NCI-H146 (cell line): ENCODE data around the gene PDGFB.

Experiments
- DNase-seq: peaks from one replicate; lab custom pipeline; 2025; lab: John Stamatoyannopoulos, UW

PDGFB gene

DNA sequence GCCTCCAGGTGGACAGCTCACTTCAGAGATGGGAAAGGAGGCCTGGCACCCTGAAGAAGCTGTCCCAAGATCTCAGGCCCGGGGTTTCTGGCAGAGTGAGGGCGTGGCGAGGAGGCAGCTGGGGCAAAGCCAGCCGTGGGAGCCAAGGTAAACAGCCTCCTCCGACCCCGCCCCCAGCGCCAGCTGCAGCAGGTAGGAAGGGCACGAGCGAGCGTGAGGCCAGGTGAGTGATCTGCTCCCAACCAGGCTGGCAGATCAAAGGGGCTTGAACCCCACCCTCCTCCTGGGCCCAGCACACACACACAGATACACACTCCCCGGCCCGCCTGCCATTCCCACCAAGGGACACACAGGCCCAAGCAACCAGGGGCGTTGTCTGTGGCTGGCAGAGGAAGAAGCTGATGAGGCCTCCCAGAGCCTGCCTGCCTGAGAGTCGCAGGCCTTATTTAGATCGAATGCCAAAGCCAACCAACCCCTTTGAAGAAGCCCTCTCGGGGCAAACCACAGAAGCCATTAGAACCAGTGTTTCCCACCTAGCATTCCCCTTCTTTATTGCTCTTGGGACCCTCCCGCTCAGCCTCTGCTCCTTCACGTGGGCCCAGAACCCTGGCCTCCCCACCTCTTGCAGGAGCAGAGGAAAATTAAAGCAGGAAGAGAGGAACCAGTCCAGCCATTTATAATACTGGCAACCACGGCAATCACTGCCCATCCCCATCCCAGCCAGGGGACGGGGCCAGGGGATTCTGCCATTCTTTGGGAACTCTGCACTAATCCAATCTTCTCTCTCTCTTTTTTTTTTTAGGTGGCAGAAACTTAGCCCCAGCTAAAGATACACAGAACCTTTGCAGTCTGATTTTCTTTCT is 5.0 kb downstream of the PDGFB start:
- DNase-seq = peak; percentile 73

DNA sequence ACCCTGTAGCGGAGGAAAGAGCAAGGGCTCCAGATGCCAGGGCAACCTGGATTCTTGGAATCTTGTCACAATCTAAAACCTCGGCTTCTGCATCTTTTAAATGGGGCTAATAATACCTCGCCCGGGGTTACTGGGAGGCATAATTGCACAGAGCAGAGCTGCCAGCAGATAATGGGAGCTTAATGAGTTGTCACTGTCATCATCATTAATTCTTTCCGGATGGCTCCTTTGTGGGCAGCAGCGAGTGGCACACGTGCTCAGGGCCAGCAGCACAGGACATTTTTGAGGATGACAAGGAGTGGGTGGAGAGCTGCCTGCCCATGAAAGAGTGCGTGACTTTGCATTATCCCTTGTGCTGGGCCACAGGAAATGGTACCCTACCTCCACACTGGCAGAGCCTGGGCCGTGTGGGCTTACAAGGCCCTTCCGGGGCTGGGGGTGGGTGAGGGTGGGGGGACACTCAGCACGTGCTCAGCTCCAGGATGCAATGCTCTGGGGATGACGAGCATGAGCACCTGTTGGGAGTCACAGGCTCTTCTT is 5.7 kb downstream of the PDGFB start:
- DNase-seq = peak; percentile 65

DNA sequence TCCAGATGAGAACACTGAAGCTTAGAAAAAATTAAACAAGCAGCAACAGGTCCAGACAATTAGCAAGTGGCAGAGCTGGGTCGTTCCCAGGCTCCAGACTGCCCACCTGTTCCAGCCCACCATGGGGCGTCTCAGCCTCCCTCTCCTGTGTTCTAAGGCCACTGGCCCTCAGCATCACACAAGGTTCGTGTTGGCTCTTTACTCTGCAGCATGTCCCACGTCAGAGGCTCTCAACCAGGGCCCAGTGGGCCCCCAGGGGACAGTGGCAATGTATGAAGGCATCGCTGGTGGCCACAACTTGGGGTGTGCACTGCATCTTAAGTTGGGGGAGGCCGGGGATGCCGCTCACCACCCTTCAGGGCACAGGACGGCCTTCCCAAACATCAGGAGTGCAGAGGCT is 6.2 kb downstream of the PDGFB start:
- no peak for DNase-seq

DNA sequence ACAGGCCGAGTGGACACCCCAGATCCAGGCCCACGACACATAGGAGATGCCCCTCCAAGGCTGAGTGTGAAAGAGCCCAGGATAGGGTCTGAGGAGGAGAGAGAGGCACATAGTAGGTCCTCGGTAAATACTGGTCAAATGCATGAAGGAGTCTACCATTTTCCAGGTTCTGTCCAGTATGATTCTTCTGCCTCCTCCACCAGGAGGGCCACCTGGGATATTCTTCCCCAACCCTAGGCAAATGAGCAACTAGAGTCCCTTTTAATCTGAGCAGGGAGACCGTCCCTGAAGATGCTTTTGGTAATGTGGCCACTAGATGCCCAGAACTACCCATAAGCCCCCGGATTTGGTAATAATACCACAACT is 6.7 kb downstream of the PDGFB start:
- no peak for DNase-seq

DNA sequence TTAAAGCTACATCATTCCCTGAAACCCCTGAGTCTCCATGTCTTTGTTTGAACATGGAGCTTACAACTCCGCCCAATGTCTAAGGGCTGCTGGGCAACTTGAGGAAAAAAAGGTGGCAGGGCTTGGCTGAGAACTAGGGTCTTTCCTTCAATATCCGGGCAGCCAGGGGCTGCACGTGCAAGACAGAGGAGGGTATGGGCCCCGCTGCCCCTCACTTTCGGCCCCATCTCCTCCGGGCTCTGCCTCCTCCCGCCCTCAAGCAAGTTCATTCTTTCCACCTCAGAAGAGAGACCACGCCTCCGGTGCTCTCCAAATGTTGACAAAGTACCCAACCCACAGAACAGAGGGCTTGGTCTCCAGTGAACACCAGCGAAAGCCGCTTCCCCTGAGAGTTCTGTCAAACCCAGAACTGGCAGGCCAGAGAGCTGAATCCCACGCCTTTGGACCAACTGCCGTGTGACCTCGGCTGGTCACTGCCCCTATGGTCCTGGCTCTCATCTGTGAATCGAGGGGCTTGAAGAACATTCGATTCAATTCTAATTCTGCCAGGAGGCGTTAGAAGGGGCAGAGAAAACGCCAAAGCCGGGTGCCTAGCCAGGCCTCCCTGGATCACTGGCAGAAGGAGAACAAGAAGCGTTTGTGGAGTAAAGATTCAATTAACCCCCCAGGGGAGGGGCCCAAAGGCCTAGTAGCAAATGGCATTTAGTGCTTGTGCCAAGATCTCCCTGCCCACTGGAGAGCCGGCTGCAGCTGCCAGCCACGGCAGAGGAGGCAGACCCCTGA is 7.3 kb downstream of the PDGFB start:
- no peak for DNase-seq

DNA sequence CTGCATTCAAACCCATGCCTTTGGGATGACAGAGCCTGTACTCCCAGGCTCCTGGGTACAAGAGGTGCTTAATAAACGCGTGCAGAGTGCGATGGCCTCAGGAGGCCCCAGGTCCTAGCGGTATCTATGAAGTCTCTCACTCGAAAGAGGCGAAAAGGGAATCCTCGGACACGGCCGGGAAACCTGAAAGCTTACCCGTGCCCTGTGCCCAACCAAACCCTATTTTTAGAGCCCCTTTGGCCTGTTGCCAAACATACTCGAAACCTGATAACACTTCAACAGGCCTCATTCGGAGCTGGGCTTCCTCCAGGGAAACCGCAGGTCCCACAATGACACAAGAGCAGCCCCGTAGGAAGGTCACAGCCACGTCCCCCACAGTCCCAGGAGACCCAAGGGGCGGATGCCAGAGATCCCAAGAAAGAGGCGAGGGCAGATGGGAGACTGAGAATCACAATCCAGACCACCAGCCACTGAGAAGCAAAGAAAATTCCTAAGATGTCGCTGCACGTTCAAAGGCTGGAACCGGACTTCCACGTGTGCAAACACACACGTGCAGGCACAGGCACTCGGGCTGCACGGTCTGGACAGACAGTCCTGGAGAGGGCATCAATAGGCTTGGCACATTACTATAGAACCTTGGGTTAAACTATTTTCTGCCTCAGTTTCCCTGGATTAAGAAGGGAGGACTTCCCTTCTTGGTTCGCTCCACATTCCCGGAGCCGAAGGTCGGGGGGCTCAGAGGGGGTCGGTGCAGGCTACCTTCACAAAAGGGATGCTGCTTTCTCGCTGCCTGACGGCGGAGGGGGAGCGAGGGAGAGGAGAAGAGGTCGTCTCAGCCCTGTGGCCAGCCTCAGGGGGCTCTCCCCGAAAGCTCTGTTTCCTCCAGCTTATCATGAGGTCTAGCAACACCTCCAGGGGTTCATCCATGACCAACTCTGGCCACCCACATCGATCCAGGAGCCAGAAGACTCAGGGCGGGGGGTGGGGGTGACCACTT is 8.2 kb downstream of the PDGFB start:
- no peak for DNase-seq

DNA sequence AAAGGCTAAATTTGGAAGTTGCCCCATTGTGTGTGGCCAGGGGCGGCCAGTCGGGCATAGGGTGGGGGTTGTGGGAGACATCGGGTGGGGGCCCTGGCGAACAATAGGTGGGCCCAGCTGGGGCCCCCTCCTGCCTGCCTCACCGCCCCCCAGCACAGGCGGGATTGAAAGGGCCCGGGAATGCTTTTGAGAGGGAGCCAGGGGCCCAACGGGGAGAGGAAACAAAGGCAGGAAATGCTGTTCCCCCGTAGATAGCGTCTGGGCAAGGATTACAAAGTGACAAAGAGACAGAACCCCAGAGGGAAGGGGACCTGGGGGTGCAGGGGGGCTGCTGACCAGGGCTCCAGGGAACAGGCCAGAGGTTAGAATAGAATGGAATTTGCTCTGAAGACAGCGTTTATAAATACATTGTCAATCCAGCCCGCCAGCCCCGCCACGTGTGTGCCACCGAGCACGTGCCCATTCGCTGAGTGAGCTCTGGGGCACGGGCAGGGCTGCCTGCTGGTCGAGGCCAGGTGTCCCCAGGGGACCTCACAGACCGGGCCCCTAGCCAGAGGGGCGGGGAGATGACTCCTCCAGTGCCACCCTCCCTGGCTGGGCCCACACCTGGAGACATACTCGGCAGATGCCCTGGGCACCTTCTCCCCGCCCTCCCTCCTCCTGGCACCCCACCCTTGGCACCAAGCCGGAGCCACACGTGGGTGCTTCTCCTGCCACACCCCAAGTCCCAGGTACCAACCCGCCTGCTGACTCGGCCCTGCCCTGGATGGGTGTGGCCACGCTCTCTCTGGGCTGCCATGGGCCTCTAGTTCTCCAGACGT is 9.7 kb downstream of the PDGFB start:
- DNase-seq = no peak

DNA sequence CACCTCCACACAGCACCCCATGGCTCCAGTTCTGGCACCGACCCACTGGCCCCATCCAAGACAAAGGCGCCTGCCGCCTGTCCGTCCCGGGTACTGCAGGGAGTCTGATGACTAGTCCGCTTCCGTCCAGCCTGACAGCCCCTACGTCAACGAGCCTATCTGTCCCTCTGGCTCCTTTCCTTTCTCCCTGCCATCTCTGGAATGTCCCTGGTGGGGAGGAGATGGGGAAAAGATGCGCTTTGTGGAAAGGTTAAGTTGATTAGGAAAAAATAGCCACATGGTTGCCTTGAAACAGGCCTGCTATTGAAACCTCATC is 10.4 kb downstream of the PDGFB start:
- DNase-seq = no peak

DNA sequence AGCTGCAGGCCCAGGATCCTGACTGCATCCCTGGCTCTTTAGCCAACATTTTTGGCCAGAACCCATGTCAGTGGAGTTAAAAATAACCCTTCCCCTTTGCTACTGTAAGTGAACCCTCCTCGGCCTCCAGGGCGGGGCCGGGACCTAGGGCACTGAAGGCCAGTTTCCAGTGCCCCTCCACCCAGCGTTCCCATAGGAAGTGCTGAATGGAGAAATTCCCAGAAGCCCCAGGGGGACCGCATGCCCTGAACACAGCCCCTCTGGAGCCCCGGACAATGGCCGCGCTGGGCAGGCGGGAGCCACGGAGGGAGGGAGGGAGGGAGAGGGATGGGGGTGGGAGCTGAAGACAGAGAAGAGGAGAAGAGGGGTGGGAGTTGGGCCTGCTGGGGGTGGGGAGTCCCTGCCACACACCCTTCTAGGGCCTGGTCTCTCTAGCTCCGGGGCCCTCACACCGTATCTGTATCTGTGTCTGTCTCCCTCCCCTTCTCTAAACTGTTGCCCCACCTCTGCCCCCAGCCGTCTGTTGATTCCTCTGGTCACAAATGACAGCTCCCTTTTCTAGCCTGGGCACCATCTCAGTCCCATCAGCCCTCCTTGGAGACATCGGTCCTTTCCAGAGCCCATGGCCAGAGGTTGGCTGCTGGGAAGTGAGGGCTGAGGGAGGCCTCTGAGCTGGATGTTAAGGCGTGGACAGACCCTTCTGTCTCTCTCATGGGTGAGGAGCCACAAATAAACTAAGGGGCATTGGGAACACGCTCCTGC is 10.9 kb downstream of the PDGFB start:
- no peak for DNase-seq

DNA sequence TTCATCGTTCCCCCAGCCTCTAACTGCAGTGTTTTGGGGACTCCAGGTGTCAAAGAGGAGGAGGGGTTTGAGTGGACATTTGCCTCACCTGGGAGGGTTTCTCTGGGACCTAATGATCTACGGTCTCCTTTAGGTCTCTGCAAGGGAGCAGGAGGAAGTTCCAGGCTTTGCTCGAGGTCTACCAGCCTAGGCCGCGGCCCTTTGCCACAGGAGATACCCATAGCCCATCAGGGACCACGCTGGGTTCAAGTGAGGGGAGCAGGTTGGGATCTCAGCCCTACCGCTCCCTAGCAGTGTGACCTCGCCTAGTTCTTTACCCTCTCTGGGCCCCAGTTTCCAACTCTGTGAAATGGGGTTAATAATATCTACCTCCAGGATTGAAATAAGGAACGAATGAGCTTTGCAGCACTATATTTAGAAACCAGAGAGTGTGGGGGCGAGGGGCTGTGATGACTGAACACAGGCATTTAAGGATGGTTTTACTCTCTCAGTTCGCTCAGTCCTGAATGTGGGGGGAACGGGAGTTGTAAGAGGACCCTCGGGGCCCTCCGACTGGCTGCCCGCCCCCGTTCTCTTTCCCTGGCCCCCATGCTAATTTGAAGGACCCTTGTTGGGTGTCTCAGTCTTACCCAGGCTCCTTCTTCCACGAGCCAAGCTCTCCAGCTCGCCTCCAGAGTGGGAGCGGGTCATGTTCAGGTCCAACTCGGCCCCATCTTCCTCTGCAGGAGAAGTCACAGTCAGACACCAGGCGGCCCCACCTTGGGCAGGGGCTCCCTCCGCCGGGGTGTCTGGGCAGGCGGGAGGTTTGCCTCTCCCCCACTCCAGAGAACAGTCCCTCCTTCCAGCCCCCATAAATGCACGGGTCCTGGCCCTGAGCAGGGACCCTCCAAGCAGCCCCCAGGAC is 11.7 kb downstream of the PDGFB start:
- DNase-seq = no peak

DNA sequence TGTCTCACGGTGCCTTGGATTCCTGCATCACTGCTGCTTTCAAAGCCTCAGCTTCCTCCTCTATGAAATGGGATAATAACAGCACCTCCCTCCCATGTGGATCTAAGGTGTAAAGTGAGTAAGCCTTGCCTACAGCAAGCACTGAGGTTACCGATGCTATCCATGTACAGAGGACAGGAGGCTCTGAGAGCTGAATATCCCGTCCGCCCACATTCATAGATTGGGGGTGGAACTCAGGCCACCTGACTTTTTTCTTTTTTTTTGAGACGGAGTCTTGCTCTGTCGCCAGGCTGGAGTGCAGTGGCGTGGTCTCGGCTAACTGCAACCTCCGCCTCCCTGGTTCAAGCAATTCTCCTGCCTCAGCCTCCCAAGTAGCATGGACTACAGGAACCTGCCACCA is 12.5 kb downstream of the PDGFB start:
- DNase-seq = no peak

DNA sequence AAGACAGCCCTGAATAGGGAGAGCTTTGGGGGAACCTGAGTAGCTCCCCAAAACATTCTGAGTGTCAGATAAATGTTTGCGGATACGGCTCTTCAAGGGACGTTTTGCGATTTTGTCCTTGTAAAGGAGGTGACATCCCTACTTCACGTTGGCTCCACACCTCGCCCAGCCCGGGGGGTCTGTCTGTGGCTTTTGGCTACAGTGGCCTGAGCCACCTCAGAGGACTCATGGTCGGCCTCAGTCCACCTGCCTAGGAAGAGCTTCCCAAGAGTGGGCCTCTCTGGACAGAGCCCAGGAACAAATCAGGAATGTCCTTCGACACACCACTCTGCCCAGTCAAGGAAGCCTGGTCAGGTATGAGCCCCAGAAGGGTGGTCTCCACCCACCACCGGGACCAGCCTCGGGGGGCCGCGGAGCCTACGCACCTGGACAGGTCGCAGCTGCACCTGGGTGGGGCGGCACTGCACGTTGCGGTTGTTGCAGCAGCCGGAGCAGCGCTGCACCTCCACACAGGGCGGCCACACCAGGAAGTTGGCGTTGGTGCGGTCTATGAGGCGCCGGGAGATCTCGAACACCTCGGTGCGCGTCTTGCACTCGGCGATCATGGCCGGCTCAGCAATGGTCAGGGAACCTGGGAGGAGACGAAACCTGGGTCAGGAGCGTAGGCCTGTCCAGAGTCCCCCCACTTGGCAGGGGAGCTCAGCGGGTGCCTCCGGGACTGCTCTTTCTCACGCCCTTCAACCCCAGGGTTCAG is 13.4 kb downstream of the PDGFB start:
- DNase-seq = no peak

DNA sequence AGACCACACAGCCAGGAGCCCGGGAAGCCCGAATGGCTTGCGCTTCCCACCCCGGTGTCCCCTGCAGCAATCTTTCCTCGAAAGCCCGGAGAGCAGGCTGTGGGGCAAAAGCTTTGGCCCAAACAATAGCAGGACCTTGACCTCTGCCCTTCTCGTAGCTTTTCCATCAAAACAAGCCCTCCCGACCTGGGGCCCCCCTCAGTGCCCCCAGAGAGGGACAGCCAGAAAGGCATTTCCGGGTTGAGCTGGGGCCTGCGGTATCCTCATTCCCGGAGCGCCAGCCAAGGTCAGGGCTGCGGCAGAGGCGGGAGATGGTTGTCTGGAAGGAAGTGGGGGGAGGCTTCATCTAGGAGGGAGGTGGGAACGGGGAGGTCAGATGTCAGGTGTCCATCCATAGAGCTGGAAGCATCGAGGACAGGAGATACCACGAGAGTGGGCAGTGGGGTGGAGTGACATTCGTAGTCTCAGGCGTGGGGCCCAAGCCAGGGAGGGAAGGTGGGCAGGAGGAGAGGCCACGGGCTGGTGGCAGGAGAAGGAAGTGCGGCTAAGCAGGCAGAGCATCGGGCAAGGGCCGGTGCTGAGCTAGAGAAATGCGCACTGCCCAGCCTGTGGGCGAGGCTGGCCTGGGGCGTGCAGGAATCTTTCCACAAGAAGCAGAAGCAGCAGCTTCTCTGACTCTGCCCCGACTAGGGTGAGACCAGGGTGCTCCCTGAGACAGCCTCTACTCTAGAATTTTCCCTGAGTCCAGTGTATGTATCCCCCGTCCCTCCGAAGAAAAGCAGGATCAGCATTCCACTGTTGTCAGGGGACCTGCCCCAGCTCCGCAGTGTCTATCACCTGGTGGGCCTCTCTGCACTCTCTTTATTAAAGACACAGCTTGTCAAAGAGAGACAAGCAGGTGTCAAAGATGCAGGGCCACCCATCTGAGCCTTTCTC is 14.3 kb downstream of the PDGFB start:
- DNase-seq = no peak

DNA sequence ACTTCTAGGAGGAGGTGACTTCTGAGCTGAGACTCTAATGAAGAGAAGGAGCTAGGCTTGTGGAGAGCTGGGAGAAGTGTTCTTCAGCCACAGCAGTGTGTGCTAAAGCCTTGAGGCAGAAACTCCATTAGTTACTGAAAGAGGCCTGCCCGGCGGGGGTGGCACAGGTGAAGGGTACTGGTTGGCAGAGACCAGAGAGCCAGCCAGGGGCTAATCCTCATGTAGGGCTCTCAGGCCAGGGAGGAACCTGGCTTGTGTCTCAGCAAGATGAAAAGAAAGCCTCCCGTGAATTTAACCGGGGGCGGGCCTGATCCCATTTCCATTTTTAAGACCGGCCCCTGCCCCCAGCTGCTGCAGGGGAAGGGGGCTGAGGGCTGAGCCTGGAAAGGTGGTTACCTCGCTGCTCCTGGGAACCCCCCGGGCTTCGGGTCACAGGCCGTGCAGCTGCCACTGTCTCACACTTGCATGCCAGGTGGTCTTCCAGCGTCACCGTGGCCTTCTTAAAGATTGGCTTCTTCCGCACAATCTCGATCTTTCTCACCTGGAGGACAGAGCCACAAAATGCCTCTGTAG is 15.0 kb downstream of the PDGFB start:
- no peak for DNase-seq

DNA sequence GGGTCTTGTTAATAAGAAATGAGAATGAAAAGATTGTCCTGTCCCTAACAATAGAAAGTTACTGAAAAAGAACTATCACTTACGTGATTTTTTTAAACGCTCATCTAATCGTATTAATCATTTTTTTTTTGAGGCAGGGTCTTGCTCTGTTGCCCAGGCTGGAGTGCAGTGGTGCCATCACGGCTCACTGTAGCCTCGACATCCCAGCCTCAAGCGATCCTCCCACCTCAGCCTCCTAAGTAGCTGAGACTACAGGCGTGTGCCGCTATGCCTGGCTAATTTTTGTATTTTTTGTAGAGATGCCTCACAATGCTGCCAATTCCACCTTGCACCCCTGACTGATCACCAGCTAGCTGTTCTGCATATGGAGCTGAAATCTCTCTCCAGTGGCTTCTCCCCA is 15.7 kb downstream of the PDGFB start:
- no peak for DNase-seq

DNA sequence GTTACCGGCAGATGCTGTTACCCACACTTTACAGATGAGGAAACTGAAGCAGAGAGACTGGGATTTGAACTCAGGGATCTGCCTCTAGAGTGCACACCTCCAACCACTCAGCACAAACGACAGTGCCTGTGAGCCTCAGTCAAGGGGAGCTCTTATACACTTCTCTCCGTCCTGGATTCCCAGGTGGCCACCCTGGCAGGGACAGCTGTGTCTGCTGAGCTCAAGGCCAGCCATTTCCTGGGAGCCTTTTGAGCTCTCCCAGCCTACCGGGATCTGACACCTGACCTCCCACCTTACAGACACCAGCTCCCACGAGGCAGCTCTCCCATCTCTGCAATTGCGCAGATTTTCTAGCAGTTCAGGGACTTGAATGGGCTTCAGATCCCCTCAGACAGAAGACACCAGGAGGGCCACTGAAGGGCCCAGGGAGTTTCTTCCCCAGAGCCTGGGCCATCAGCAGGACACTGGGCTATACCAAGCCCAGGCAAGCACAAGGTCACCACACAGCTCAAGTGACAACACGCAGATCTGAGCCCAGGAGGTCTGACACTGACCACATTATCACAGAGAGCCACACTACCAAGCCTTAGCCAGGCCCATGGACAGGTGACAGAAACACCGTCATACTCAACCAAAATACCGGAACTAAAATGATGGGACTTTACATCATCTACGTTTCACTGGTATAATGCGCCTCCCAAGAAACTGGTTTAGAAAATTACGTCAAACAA is 17.1 kb downstream of the PDGFB start:
- no peak for DNase-seq
